GM12892 (cell line): ENCODE measurements around the gene SFR1.

Experiments
- POLR2A ChIP-seq: IDR thresholded peaks from 2 replicates; pipeline ENCODE4 v1.6.1; 2011; ENCODE audit warnings: low read depth, low read length, control low read depth
- TAF1 ChIP-seq: IDR thresholded peaks from 2 replicates; pipeline ENCODE4 v1.6.1; 2011; ENCODE audit warnings: low read depth, mild to moderate bottlenecking, control low read depth, low read length, borderline replicate concordance

GRCh38 chr10:104139221-104139620 lies 17.2 kb downstream of the SFR1 start:
- TF ChIP-seq POLR2A (no peak), TAF1 (no peak)
